GM12873 (cell line): ENCODE results near the gene ACOX3.

Experiments
- TF ChIP-seq, protein P1 (sequence below): IDR thresholded peaks from 2 replicates; pipeline ENCODE4 v1.5.1; 2012; ENCODE audit warnings: low read depth, mild to moderate bottlenecking, moderate library complexity, low read length, control low read depth; ENCODE audit not compliant: insufficient read depth; ENCODE audit errors: missing control alignments

The ACOX3 gene

DNA sequence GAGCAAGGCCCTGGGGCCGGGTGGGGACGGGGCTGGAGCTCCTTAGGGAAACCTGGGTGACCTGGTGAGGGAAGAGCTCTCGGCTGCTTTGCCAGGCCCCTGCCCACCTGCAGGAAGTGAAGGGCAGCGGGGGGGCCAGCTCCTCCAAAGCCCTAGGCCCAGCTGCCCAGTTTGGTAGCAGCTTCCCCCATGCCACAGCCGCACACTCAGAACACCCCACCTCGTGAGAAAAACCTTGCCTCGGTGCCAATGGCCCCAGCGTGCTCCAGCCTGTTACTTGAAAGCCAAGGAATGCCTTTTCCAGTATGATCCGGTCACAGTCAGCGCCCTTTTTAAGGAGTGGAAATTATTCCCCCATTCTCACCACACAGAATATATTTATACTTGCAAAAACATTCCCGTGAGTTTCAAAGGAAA lies 38.3 kb downstream of the ACOX3 start:
- TF ChIP-seq, protein P1, sequence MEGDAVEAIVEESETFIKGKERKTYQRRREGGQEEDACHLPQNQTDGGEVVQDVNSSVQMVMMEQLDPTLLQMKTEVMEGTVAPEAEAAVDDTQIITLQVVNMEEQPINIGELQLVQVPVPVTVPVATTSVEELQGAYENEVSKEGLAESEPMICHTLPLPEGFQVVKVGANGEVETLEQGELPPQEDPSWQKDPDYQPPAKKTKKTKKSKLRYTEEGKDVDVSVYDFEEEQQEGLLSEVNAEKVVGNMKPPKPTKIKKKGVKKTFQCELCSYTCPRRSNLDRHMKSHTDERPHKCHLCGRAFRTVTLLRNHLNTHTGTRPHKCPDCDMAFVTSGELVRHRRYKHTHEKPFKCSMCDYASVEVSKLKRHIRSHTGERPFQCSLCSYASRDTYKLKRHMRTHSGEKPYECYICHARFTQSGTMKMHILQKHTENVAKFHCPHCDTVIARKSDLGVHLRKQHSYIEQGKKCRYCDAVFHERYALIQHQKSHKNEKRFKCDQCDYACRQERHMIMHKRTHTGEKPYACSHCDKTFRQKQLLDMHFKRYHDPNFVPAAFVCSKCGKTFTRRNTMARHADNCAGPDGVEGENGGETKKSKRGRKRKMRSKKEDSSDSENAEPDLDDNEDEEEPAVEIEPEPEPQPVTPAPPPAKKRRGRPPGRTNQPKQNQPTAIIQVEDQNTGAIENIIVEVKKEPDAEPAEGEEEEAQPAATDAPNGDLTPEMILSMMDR = no peak

DNA sequence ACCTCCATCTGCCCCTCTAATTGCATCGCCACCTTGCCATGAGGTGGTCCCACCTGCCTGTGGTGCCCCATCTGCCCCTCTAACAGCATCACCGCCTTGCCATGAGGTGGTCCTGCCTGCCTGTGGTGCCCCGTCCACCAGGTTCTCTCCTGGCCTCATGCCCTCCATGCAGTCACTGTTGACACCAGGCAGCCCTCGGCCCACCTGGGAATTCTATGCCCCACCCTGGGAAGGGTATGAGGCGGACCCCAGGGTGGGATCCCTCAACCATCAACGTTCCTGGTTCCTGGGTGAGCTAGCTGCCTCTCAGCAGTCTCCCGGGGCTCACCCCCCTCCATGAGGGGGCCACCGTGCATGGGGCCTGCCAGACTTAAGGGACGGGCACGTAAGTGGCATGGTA lies 38.9 kb downstream of the ACOX3 start:
- TF ChIP-seq, protein P1 = no peak

DNA sequence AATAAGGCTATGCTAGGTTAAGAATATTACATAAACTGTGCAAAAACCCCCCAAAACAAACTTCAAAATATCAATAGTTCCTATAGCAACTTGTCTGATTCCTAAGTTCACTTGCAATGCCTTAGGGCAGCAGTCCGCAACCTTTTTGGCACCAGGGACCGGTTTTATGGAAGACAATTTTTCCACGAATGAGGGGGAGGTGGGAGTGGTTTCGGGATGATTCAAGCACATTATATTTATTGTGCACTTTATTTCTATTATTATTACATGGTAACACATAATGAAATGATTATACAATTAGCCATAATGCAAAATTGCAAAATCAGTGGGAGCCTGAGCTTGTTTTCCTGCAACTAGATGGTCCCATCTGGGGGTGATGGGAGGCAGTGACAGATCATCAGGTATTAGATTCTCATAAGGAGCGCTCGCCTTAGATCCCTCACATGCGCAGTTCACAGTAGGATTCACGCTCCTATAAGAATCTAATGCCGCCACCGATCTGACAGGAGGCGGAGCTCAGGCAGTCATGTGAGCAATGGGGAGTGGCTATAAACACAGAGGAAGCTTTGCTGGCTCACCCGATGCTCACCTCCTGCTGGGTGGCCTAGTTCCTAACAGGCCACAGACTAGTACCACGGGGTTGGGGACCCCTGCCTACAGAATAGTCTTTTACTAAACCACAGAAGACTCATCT lies 39.7 kb downstream of the ACOX3 start:
- TF ChIP-seq, protein P1 = no peak

DNA sequence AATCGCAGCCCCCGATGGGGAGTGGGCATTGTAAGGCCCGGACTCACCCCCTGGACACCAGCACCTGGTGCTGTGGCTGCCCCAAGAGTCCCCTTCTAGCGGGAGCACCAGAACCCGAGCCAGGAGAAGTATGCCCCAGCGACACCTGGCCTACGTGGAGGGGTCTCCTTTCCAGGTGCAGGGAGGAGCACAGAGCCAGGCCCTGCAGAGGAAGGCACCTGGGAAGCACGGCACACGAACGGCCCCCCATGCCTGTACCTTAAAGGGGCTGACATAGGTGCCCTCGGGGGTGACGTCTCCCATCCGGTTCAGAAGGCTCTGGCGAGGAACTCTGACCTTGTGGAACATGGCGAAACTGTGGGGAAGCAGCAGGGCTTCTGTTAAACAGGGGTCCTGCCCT lies 41.2 kb downstream of the ACOX3 start:
- TF ChIP-seq, protein P1 = no peak

DNA sequence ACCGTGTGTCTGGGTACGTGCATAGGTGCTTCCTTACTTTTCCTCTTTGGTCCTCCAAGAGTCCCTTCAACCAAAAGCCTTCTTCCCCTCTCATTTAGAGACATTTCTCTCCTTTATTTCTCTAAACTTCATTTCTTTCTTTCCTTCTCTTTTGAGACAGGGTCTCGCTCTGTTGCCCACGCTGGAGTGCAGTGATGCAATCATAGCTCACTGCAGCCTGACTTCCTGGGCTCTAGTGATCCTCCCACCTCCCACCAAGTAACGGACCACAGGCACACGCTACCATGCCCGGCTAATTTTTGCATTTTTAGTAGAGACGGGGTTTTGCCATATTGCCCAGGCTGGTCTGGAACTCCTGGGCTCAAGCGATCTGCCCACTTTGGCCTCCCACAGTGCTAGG lies 42.2 kb downstream of the ACOX3 start:
- TF ChIP-seq, protein P1 = no peak

DNA sequence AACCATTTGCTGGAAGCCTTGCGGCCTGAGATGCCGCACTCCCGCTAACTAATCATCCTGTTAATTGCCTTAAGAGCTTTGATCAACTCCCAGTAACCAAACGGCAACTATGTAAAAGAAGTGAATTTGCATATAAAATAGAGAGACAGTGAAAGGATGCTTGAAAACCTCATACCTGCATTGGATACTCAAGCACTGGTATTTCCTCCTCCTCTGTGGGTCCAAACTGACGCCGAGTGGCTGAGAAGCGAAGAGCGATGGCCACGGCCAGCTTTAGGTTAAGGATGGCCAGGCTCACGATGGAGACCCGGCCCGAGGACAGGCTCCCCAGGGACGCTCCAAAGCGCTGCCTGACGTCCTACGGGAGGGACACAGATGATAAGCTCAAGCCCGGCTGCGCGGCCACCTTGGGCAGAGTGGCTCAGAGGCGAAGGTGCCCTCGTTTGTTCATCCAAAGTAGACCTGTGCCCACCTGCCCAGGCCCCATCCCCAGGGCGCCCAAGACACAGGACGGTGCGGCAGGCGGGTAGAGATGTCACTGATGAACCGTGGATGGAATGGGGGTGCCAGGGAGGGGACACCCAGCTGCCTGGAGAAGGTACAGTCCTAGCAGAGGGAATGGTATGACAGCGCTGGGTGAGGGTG lies 43.6 kb downstream of the ACOX3 start:
- TF ChIP-seq, protein P1 = no peak

DNA sequence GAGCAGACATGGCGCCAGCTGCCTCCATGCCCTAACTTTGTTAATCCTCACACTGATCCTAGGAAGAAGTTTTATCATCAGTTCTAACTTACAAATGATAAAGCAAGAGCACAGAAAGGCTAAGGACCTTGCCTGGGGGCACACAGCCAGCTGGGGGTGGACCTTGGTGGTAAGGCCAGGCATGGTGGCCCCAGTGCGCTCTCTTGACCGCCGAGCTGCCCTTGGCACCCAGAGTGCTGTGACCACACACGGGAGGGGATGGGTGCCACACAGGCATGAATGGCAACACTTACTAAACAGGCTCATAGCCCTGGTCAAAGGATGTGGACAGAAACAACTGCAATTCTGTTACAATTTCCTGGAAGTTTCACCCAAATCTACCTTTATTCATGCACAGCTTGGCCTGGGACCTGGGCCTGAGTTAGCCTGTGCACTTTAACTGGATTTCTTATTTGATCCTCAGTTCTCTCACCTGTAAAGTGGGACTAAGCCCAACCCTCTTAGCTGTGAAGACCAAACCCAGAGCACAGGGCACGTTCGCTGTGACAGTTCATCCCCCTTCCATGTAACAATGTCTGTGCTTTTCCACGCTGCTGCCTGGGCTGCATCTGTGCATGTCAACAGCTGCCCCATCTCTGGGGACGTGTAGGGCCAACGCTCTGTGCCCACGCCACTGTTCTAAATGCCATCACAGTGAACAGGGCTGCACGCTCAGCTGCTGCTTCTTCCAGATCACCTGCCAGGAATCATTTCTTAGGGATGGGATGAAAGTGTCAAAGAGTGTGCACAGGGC lies 44.8 kb downstream of the ACOX3 start:
- TF ChIP-seq, protein P1 = no peak
